Endothelial cell of umbilical vein (primary cell): ENCODE data around the gene NCOA5. TPM values are rescaled to one million over a fixed set of nuclear protein-coding genes. Genes with fewer than 3 reads are reported as not detected.

Source experiments
- BruUV-seq: library from RNA; stranded (reverse); fragments of 400-500 nt; replicated peaks from 2 replicates; lab custom pipeline; 2021; lab: Mats Ljungman, UMichigan
- CTCF ChIA-PET: fragments of 300-600, 350-600 bp; sonication (Branson Sonifier 250); formaldehyde crosslinking; loops from one replicate; lab custom pipeline; 2021; ENCODE audit warnings: antibody characterized with exemption, inconsistent platforms; lab: Charles Lee
- POLR2A ChIA-PET: fragments of 300-600, 350-600 bp; sonication (Branson Sonifier 250); formaldehyde crosslinking; loops from one replicate; lab custom pipeline; 2021; ENCODE audit warnings: antibody characterized with exemption, inconsistent platforms; lab: Charles Lee
- DNase-seq: peaks from one replicate; pipeline ENCODE4 v3.0.0-alpha.2; 2011; ENCODE audit warnings: low read depth, low spot score
- FAIRE-seq: peaks from 2 replicates; lab custom pipeline; 2011; peaks lifted over from hg19 to GRCh38; lab: Jason Lieb, UNC
- H2AFZ ChIP-seq: 2 replicates; pipeline ENCODE4 v1.6.0; 2012; ENCODE audit warnings: low read depth, low read length, control low read depth, inconsistent platforms
- H3K27ac ChIP-seq: 2 replicates; pipeline ENCODE4 v1.5.1; 2011; ENCODE audit warnings: low read depth, mild to moderate bottlenecking, control low read depth, low read length, moderate library complexity; ENCODE audit not compliant: insufficient read depth
- H3K27me3 ChIP-seq, 2 experiments: 2 replicates each; pipeline versions ENCODE4 v1.6.0 to v1.6.1; 2011; ENCODE audit warnings: low read length in 2 of 2, mixed read lengths in 1 of 2; ENCODE audit not compliant: control insufficient read depth in 2 of 2, insufficient read depth in 2 of 2
- H3K36me3 ChIP-seq, 2 experiments: 2 replicates in 1 of 2; 3 replicates in 1 of 2; pipeline ENCODE4 v1.5.1; 2011; ENCODE audit warnings: low read length in 2 of 2, mild to moderate bottlenecking in 1 of 2, moderate library complexity in 1 of 2; ENCODE audit not compliant: control insufficient read depth in 2 of 2, insufficient read depth in 2 of 2; ENCODE audit errors: extremely low read depth in 1 of 2
- H3K4me1 ChIP-seq: 3 replicates; pipeline ENCODE4 v1.5.1; 2011; ENCODE audit warnings: mild to moderate bottlenecking, low read length; ENCODE audit not compliant: control insufficient read depth, insufficient read depth; ENCODE audit errors: extremely low read depth
- H3K4me2 ChIP-seq: 2 replicates; pipeline ENCODE4 v1.6.1; 2011; ENCODE audit warnings: low read length, control low read depth, mixed read lengths; ENCODE audit not compliant: insufficient read depth
- H3K4me3 ChIP-seq, 3 experiments: fragments of 200-600 bp in 1 of 3; sonication (generic), shearing (Covaris generic) in 1 of 3; replicated peaks in 1 of 3; 2 replicates each; pipeline ENCODE4 v1.5.1; 2011 to 2016; ENCODE audit warnings: control low read depth in 3 of 3, low read length in 3 of 3, mild to moderate bottlenecking in 2 of 3, inconsistent platforms in 1 of 3, low read depth in 1 of 3, moderate library complexity in 1 of 3; ENCODE audit not compliant: insufficient read depth in 1 of 3
- H3K79me2 ChIP-seq: 2 replicates; pipeline ENCODE4 v1.6.0; 2012; ENCODE audit warnings: low read length, inconsistent platforms; ENCODE audit not compliant: control insufficient read depth, insufficient read depth
- H3K9ac ChIP-seq: replicated peaks from 2 replicates; pipeline ENCODE3; 2011; ENCODE audit warnings: low read length, control low read depth; ENCODE audit not compliant: insufficient read depth; ENCODE audit errors: extremely low read depth
- H3K9me1 ChIP-seq: replicated peaks from 3 replicates; pipeline ENCODE4 v1.6.0; 2011; ENCODE audit warnings: mild to moderate bottlenecking, low read length; ENCODE audit not compliant: control insufficient read depth, insufficient read depth; ENCODE audit errors: extremely low read depth
- H3K9me3 ChIP-seq: replicated peaks from 2 replicates; pipeline ENCODE4 v1.5.1; 2012; ENCODE audit warnings: low read length, inconsistent platforms; ENCODE audit not compliant: control insufficient read depth, insufficient read depth
- H4K20me1 ChIP-seq: replicated peaks from 2 replicates; pipeline ENCODE3; 2011; ENCODE audit warnings: mild to moderate bottlenecking, low read length; ENCODE audit not compliant: control insufficient read depth, insufficient read depth; ENCODE audit errors: extremely low read depth
- GATA2 ChIP-seq: IDR thresholded peaks from 2 replicates; pipeline ENCODE4 v1.7.0; 2011; ENCODE audit warnings: low read depth, mild to moderate bottlenecking, moderate library complexity, mixed read lengths, low read length; ENCODE audit not compliant: insufficient read length, insufficient read depth
- JUN ChIP-seq: IDR thresholded peaks from 2 replicates; pipeline ENCODE4 v1.6.1; 2011; ENCODE audit warnings: borderline replicate concordance, low read depth; ENCODE audit not compliant: insufficient read length, insufficient read depth
- POLR2A ChIP-seq: IDR thresholded peaks from 2 replicates; pipeline ENCODE4 v1.6.1; 2012; ENCODE audit warnings: low read depth, mild to moderate bottlenecking, control low read depth, low read length
- dilution Hi-C: fragments of 300-500 bp; cut with MboI; formaldehyde crosslinking; loops from one replicate; pipeline ENCODE4 v1.15.0; 2019; ENCODE audit warnings: low sequenced_read_pairs; ENCODE audit not compliant: extremely low pct_ligation_motif_present
- intact Hi-C: fragments of 100-400 bp; cut with micrococcal nuclease; formaldehyde crosslinking; loops from one replicate; pipeline ENCODE4 v1.10.0; 2022
- polyA plus RNA-seq, 4 experiments: library from polyadenylated mRNA; depleted of rRNA in 3 of 4; stranded (reverse) in 3 of 4; unstranded in 1 of 4; fragments of >200 nt; gene quantifications; 2 replicates each; pipeline versions ENCODE4 v1.2.1 to v1.2.3, GENCODE V29; 2011 to 2012; ENCODE audit warnings: missing spikeins in 1 of 4
- total RNA-seq: library from RNA; stranded (reverse); gene quantifications from 2 replicates; pipeline ENCODE4 v1.2.3, GENCODE V29; 2021
- TF ChIP-seq, protein P1 (sequence below): IDR thresholded peaks from 2 replicates; pipeline ENCODE4 v1.6.1; 2011; ENCODE audit not compliant: insufficient read depth, insufficient read length
- TF ChIP-seq, protein P2 (sequence below), 2 donors: IDR thresholded peaks; 1 replicate in 1 of 2; 2 replicates in 1 of 2; pipeline ENCODE4 v1.5.1; 2011; ENCODE audit warnings: low read length in 2 of 2, mild to moderate bottlenecking in 2 of 2, moderate library complexity in 2 of 2, control low read depth in 1 of 2, inconsistent platforms in 1 of 2, low read depth in 1 of 2; ENCODE audit not compliant: insufficient read depth in 1 of 2; ENCODE audit errors: extremely low read depth in 1 of 2

NCOA5 gene
- total and polyA plus RNA-seq, 2 donors (not counting 3 experiments of a cell fraction or from before 2014, with no cell fraction given) = 32.0 to 39.5 TPM

DNA sequence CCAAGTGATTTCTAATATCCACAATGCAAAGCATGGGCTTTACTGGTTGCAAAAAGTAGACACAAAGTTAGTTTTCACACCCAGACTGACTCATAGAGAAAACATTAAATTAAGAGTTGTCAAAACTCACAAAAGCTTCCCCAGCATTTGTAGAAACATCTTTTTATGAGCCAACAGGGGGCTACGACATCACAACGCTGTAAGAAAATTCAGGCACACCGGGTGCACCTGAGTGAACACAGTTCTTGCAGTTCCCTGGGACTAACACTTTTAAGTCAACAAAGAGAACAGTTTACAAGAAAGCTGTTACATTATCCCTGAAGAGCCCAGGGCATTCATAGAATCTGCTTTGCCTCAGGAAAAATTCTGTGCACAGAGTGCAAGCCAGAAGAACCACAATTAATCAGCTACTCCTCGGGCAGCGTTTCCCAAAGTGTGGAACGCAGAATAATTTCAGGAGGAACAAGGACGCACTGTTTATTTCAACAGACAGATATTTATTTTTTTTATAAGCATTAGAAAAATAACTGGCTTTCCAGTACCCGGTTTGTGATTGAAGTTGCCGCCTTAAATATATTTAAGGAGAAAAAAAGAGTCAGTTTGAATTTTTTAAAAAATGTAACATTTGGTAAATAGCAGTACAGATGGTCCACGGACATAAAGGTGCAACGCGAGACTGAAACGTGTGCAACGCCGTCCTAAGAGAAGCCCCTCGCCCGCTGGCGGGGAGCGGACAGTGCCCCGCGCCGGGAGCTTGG lies 1.2 kb downstream of the NCOA5 start:
- Histone ChIP-seq H2AFZ (no peak overlapping the region), H3K36me3 (no peaks in the 10 kb centered on the region), H3K9me1 (no peaks in the 10 kb centered on the region), H3K9ac (peak overlapping the region; percentile 92), H3K4me3 (peak overlapping the region; percentile 70 to 80 (median 77)), H3K79me2 (peaks cover 57% of the 10 kb centered on the region), H4K20me1 (peaks cover 15% of the 10 kb centered on the region), H3K27ac (peak overlapping the region; percentile 83), H3K27me3 (peaks cover 0 to 2% of the 10 kb centered on the region in 2 experiments), H3K4me1 (peaks cover 26% of the 10 kb centered on the region), H3K4me2 (peak overlapping the region; percentile 81), H3K9me3 (no peaks in the 10 kb centered on the region)
- DNase-seq = peak; percentile 28
- peak; percentile 80 for FAIRE-seq
- dilution Hi-C loops (no loop called here), intact Hi-C loops (loop anchor here (1.0 to 10.0 kb wide), 5 partner anchors 28 to 600 kb away; partner anchors contain the start of genes TP53RK, UBE2C and ZNF335)
- TSS peak; percentile 32 for BruUV-seq
- ChIA-PET CTCF (interaction anchor here (0.7 to 4.2 kb wide), 13 partner anchors 9 to 260 kb away, joined by 3 to 24 read pairs (median 5); no protein-coding TSS in a partner anchor), POLR2A (interaction anchor here (0.5 kb wide), 1 partner anchor 19 kb away, joined by 4 read pairs; no protein-coding TSS in a partner anchor)
- TF ChIP-seq GATA2 = no peak

DNA sequence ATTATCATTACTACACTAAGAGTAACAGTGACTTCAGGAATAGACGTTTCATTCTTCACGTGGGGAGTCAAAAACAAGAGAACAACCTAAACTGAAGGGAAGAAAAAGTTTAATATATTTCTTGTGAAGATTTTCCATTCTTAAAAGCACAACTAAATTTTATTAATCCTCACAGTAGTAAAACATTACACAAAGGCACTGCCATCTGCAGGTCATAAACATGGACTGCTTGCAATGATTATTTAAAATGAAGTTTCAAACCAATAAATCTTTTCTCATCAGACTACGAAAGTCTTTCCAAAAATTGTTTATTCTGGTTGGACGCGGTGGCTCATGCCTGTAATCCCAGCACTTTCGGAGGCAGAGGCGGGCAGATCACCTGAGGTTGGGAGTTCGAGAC lies 2.6 kb downstream of the NCOA5 start:
- Histone ChIP-seq H3K27me3 (no peaks in the 10 kb centered on the region), H3K4me3 (no peak overlapping the region), H3K9me1 (no peaks in the 10 kb centered on the region), H3K27ac (no peak overlapping the region), H3K36me3 (no peaks in the 10 kb centered on the region), H4K20me1 (peaks cover 26% of the 10 kb centered on the region), H3K9ac (no peak overlapping the region), H3K4me2 (no peak overlapping the region), H3K9me3 (no peaks in the 10 kb centered on the region), H3K4me1 (peaks cover 26% of the 10 kb centered on the region), H2AFZ (no peak overlapping the region), H3K79me2 (peaks cover 72% of the 10 kb centered on the region)
- BruUV-seq = no TSS peak
- CTCF ChIA-PET = interaction anchor here (1.5 to 4.2 kb wide), 5 partner anchors 29 to 117 kb away, joined by 6 to 24 read pairs (median 10); no protein-coding TSS in a partner anchor
- DNase-seq (peak; percentile 20), FAIRE-seq (no peak)
- dilution Hi-C loops (no loop called here), intact Hi-C loops (loop anchor here (1.0 to 10.0 kb wide), 2 partner anchors 64 to 272 kb away; partner anchors contain the start of gene UBE2C)
- TF ChIP-seq POLR2A (no peak), JUN (no peak)
- TF ChIP-seq, protein P1, sequence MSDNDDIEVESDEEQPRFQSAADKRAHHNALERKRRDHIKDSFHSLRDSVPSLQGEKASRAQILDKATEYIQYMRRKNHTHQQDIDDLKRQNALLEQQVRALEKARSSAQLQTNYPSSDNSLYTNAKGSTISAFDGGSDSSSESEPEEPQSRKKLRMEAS = no peak
- TF ChIP-seq, protein P2, sequence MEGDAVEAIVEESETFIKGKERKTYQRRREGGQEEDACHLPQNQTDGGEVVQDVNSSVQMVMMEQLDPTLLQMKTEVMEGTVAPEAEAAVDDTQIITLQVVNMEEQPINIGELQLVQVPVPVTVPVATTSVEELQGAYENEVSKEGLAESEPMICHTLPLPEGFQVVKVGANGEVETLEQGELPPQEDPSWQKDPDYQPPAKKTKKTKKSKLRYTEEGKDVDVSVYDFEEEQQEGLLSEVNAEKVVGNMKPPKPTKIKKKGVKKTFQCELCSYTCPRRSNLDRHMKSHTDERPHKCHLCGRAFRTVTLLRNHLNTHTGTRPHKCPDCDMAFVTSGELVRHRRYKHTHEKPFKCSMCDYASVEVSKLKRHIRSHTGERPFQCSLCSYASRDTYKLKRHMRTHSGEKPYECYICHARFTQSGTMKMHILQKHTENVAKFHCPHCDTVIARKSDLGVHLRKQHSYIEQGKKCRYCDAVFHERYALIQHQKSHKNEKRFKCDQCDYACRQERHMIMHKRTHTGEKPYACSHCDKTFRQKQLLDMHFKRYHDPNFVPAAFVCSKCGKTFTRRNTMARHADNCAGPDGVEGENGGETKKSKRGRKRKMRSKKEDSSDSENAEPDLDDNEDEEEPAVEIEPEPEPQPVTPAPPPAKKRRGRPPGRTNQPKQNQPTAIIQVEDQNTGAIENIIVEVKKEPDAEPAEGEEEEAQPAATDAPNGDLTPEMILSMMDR (IDR thresholded peaks at IDR 0.05; ENCODE audit: extremely low read depth in 1 of 2, insufficient read depth in 1 of 2, low read depth in 1 of 2, low read length in 2 of 2) = peak; percentile 17 to 22
- POLR2A ChIA-PET = no interaction called here
